Upper lobe of right lung (tissue), 1 donor: ENCODE measurements around the gene ELAVL3. TPM values are rescaled to one million over a fixed set of nuclear protein-coding genes. Genes with fewer than 3 reads are reported as not detected.

Experiments used
- ATAC-seq: fragments of 200-7000 bp; cut with Tn5 transposase; one replicate; pipeline ENCODE4 v1.9.1; 2020; ENCODE audit warnings: mild to moderate bottlenecking, moderate library complexity
- DNase-seq: peaks from one replicate; pipeline ENCODE4 v3.0.0-alpha.2; 2020
- H3K27ac ChIP-seq: fragments of 200-600 bp; one replicate; pipeline ENCODE4 v1.8.0; 2022
- H3K27me3 ChIP-seq: fragments of 200-600 bp; one replicate; pipeline ENCODE4 v1.8.0; 2022; ENCODE audit warnings: mild to moderate bottlenecking
- H3K36me3 ChIP-seq: fragments of 200-600 bp; one replicate; pipeline ENCODE4 v1.8.0; 2022
- H3K4me1 ChIP-seq: fragments of 200-600 bp; one replicate; pipeline ENCODE4 v1.8.0; 2022
- H3K4me3 ChIP-seq: fragments of 200-600 bp; one replicate; pipeline ENCODE4 v1.8.0; 2022; ENCODE audit warnings: mild to moderate bottlenecking
- H3K9me3 ChIP-seq: fragments of 200-600 bp; one replicate; pipeline ENCODE4 v1.8.0; 2022
- CTCF ChIP-seq: fragments of 200-600 bp; IDR thresholded peaks from one replicate; pipeline ENCODE4 v1.8.0; 2022; ENCODE audit warnings: antibody characterized with exemption
- intact Hi-C: fragments of 100-400 bp; cut with DNase I; formaldehyde crosslinking; loops from one replicate; pipeline ENCODE4 v1.11.0; 2022
- total RNA-seq: library from RNA; stranded (reverse); fragmentation: NEBNext Ultra II Directional; extraction: Animal tissue kit (Norgen Biotek cat#: 25700); gene quantifications from one replicate; pipeline ENCODE4 v1.2.1, GENCODE V29; 2021
- donor health status: DM: no; HTN: yes; CAD: no; lungs with severe emphysema.

ELAVL3 gene
- total RNA-seq, 1 donor from 2014 or later: not detected

- Histone ChIP-seq H3K36me3 (peaks cover 8% of the 10 kb centered on the region), H3K27me3 (peaks cover 30% of the 10 kb centered on the region), H3K4me3 (no peak overlapping the region), H3K27ac (no peak overlapping the region), H3K4me1 (peaks cover 17% of the 10 kb centered on the region), H3K9me3 (no peaks in the 10 kb centered on the region)
- no peak for DNase-seq
- intact Hi-C loops: no loop called here
- no peak for TF ChIP-seq CTCF
- ATAC-seq: no peak
Observed at GRCh38 chr19:11485245-11485837, 4.5 kb upstream of the ELAVL3 start.

GRCh38 chr19:11483366-11484111, 2.7 kb upstream of the ELAVL3 start:
- Histone ChIP-seq H3K4me3 (no peak overlapping the region), H3K9me3 (no peaks in the 10 kb centered on the region)

GRCh38 chr19:11482384-11483050, 1.7 kb upstream of the ELAVL3 start:
- DNase-seq (peak; percentile 91), ATAC-seq (peak; percentile 90)
- peaks cover 41% of the 10 kb centered on the region for H3K27me3 ChIP-seq
- H3K4me3 ChIP-seq: peak overlapping the region; percentile 40
- intact Hi-C loops: no loop called here
- H3K9me3 ChIP-seq: no peaks in the 10 kb centered on the region
- peak; percentile 96 for TF ChIP-seq CTCF
- H3K27ac ChIP-seq: no peak overlapping the region
- H3K4me1 ChIP-seq: peaks cover 17% of the 10 kb centered on the region
- peaks cover 6% of the 10 kb centered on the region for H3K36me3 ChIP-seq

More at GRCh38 chr19:11483366-11484111, 2.7 kb upstream of the ELAVL3 start:
- Histone ChIP-seq H3K36me3 (peaks cover 8% of the 10 kb centered on the region), H3K27me3 (peaks cover 41% of the 10 kb centered on the region), H3K4me1 (peaks cover 17% of the 10 kb centered on the region), H3K27ac (no peak overlapping the region)
- TF ChIP-seq CTCF: no peak
- no peak for ATAC-seq
- no peak for DNase-seq
- intact Hi-C loops: no loop called here

- Histone ChIP-seq H3K27ac (no peak overlapping the region), H3K27me3 (peaks cover 41% of the 10 kb centered on the region), H3K9me3 (no peaks in the 10 kb centered on the region), H3K4me1 (peaks cover 17% of the 10 kb centered on the region), H3K36me3 (no peaks in the 10 kb centered on the region), H3K4me3 (peak overlapping the region; percentile 40)
- intact Hi-C loops: no loop called here
- ATAC-seq (peak; percentile 61), DNase-seq (peak; percentile 80)
- no peak for TF ChIP-seq CTCF
Observed at GRCh38 chr19:11481534-11482383, 913 bp upstream of the ELAVL3 start.

GRCh38 chr19:11479898-11480714, 740 bp downstream of the ELAVL3 start:
- no peak for TF ChIP-seq CTCF
- intact Hi-C loops: no loop called here
- no peak overlapping the region for H3K27ac ChIP-seq
- no peak for ATAC-seq
- DNase-seq: no peak
- H3K4me3 ChIP-seq: no peak overlapping the region
- H3K27me3 ChIP-seq: peaks cover 41% of the 10 kb centered on the region
- H3K4me1 ChIP-seq: peaks cover 17% of the 10 kb centered on the region
- H3K36me3 ChIP-seq: no peaks in the 10 kb centered on the region
- H3K9me3 ChIP-seq: no peaks in the 10 kb centered on the region
